ENCODE results near the gene DNM2.

DNA sequence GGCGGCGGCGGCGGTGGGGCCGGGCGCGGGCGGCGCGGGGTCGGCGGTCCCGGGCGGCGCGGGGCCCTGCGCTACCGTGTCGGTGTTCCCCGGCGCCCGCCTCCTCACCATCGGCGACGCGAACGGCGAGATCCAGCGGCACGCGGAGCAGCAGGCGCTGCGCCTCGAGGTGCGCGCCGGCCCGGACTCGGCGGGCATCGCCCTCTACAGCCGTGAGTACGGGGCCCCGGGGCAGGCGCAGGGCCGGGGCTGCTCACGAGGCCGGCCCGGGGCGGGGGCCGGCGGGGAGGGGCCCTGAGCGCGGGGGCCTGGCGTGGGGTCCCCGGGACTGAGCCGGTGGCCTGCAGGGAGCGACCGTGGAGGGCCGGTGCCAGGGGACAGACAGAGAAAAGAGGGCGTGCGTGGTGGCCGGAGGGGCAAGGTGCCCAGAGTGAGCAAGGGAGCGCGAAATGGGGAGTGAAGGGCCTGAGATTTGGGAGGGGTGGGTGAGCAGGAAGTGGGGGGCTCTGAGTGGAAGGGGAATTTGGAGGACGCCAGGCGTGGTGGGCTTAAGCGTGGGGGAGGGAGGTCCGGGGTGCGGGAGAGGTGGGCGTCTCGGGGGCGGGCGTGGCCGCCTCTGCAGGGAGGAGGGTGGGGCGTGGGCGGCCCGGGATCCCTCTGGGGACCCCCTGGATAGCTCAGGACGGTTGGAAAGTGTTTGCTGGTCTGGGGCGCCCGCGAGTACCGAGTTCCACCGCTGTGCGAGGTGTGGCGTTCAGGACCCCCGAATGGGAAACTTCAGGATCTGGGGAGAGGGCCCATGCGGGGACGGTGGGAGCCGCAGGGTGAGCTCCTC is 154.0 kb downstream of the DNM2 start:
- TF ChIP-seq, protein P1, sequence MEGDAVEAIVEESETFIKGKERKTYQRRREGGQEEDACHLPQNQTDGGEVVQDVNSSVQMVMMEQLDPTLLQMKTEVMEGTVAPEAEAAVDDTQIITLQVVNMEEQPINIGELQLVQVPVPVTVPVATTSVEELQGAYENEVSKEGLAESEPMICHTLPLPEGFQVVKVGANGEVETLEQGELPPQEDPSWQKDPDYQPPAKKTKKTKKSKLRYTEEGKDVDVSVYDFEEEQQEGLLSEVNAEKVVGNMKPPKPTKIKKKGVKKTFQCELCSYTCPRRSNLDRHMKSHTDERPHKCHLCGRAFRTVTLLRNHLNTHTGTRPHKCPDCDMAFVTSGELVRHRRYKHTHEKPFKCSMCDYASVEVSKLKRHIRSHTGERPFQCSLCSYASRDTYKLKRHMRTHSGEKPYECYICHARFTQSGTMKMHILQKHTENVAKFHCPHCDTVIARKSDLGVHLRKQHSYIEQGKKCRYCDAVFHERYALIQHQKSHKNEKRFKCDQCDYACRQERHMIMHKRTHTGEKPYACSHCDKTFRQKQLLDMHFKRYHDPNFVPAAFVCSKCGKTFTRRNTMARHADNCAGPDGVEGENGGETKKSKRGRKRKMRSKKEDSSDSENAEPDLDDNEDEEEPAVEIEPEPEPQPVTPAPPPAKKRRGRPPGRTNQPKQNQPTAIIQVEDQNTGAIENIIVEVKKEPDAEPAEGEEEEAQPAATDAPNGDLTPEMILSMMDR (IDR thresholded peaks at IDR 0.05), result peak; percentile 12 to 66 (median 30)
- no peak for TF ChIP-seq EP300 (IDR thresholded peaks at IDR 0.05; ENCODE audit: low read depth)
